Ishikawa (cell line): ENCODE measurements around the gene CACNA2D3.

ENCODE experiments used
- CEBPB ChIP-seq: IDR thresholded peaks from 2 replicates; pipeline ENCODE4 v1.6.1; 2012
- CREB1 ChIP-seq: IDR thresholded peaks from 2 replicates; pipeline ENCODE4 v1.6.1; 2012; ENCODE audit warnings: low read depth
- EGR1 ChIP-seq: IDR thresholded peaks from 2 replicates; pipeline ENCODE4 v1.6.1; 2012
- EP300 ChIP-seq: IDR thresholded peaks from 2 replicates; pipeline ENCODE4 v1.6.1; 2012; ENCODE audit warnings: borderline replicate concordance
- FOXM1 ChIP-seq: IDR thresholded peaks from 2 replicates; pipeline ENCODE4 v1.6.1; 2012; ENCODE audit warnings: low read depth, borderline replicate concordance
- MAX ChIP-seq: IDR thresholded peaks from 2 replicates; pipeline ENCODE4 v1.6.1; 2012
- NFIC ChIP-seq: IDR thresholded peaks from 2 replicates; pipeline ENCODE4 v1.6.1; 2012
- RAD21 ChIP-seq: IDR thresholded peaks from 2 replicates; pipeline ENCODE4 v1.6.1; 2012; ENCODE audit warnings: low read depth
- REST ChIP-seq: IDR thresholded peaks from 2 replicates; pipeline ENCODE4 v1.6.1; 2012; ENCODE audit warnings: low read depth, mild to moderate bottlenecking
- TAF1 ChIP-seq: IDR thresholded peaks from 2 replicates; pipeline ENCODE4 v1.6.1; 2012; ENCODE audit warnings: low read depth, mild to moderate bottlenecking
- TCF12 ChIP-seq: IDR thresholded peaks from 2 replicates; pipeline ENCODE4 v1.6.1; 2012; ENCODE audit warnings: low read depth
- TEAD4 ChIP-seq: IDR thresholded peaks from 2 replicates; pipeline ENCODE4 v1.6.1; 2012
- YY1 ChIP-seq: IDR thresholded peaks from 2 replicates; pipeline ENCODE4 v1.6.1; 2012; ENCODE audit warnings: low read depth
- ZBTB7A ChIP-seq: IDR thresholded peaks from 2 replicates; pipeline ENCODE4 v1.6.1; 2012; ENCODE audit warnings: low read depth
- TF ChIP-seq, protein P1 (sequence below): IDR thresholded peaks from 2 replicates; pipeline ENCODE4 v1.6.1; 2012

CACNA2D3 gene

GRCh38 chr3:54661151-54661550 is 538.8 kb downstream of the CACNA2D3 start:
- no peak for TF ChIP-seq FOXM1
- no peak for TF ChIP-seq NFIC
- no peak for TF ChIP-seq TCF12
- no peak for TF ChIP-seq TAF1
- TF ChIP-seq REST = no peak
- no peak for TF ChIP-seq RAD21
- no peak for TF ChIP-seq EP300
- no peak for TF ChIP-seq ZBTB7A
- TF ChIP-seq TEAD4 = no peak
- TF ChIP-seq EGR1 = no peak

DNA sequence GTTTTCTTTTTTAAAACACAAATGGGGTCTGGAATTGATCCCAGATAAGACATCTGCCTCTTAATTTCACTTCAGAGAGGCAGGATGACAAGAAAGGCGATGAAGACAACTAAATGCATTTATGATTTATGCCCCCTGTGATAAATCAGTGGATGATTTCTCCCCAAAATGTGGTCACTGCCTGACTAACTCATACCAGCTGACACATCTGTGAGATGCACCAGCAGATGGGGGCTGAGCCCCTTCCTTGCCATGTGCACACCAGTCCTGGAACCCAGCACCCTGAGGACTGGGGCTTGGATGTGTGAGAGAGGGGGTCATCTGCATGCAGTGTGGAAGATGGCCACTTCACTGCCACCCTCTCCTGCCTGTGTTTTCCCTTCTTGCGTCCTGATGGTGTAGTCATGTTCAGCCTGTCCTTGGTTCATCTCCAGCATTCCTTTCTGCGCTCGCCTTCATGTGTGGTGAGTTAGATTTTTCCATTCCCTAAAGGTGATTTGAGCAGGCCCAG is 541.2 kb downstream of the CACNA2D3 start:
- TF ChIP-seq TCF12 (no peak), EGR1 (no peak), TEAD4 (no peak), EP300 (no peak), ZBTB7A (no peak), NFIC (no peak), CEBPB (no peak), CREB1 (no peak), YY1 (no peak)

DNA sequence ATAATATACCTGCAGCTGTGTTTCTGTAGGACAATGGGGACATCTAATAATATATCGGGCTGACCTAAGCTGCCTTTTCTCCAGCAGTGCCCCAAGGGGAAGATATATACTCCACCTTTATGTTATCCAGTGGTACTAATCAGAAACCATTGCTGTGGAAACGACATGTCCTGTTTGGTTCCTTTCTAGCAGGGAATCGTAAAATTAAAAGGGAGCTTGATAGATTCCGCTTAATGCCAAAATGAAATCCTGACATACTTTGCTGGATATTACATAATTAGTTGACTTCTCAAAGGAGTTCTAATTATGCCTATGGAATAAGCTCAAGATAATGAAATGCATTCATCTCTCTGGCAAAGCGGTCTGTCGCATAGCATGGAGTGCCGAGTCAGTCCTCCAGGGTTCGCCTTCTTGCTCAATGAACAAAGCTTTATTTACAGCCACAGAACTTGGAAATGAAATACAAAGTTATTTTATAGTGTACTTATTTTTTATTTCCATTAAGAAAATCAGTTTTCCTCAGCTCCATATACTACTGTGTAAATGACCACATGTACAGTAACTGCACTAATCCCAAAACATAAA is 542.8 kb downstream of the CACNA2D3 start:
- no peak for TF ChIP-seq TAF1
- no peak for TF ChIP-seq EGR1
- TF ChIP-seq, protein P1, sequence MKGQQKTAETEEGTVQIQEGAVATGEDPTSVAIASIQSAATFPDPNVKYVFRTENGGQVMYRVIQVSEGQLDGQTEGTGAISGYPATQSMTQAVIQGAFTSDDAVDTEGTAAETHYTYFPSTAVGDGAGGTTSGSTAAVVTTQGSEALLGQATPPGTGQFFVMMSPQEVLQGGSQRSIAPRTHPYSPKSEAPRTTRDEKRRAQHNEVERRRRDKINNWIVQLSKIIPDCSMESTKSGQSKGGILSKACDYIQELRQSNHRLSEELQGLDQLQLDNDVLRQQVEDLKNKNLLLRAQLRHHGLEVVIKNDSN = no peak
- TF ChIP-seq NFIC = no peak
- TF ChIP-seq YY1 = no peak
- TF ChIP-seq FOXM1 = no peak
- TF ChIP-seq CEBPB = no peak
- no peak for TF ChIP-seq EP300

- no peak for TF ChIP-seq CEBPB
- TF ChIP-seq, protein P1 = no peak
- TF ChIP-seq NFIC = no peak
- TF ChIP-seq EP300 = no peak
- no peak for TF ChIP-seq TCF12
- no peak for TF ChIP-seq CREB1
- TF ChIP-seq YY1 = no peak
Observed at GRCh38 chr3:54668236-54668635, 545.9 kb downstream of the CACNA2D3 start.

DNA sequence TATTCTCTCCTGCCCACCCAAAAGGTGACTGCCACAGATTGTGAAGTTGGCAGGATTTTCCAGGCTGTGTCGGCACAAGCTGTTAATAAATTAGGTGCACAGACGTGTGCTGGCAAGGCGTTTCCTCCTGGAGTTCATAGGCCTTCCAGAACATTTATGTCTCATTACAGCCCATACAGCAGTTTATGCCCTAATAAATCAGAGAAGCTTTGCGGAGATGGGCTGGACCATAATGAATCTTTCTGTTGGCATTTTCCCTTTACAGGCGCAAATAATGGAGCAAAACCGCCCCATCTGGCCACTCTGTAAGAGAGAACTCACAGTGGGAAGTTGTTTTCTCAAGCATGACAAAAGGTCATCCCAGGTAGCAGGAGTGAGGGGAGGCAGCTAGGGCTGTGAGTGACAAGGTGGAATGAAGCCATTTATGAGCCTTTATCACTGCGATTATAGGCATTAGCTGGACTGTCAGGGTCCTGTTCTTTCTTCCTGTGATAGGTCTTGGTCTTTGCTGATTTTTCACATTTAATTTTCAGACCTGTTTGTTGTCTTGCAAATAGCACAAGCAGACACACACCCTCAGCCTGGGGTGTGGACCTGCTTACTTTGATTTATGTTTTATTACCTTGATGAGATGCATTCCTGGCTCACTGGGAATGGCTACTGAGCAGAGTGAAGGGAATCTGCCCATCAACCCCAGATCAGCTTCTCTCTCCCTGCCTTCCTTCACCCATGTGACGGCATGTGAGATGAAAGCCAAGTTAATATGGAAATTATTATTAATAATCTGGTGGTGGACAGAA is 548.0 kb downstream of the CACNA2D3 start:
- TF ChIP-seq TCF12 (no peak), TAF1 (no peak), RAD21 (no peak), YY1 (no peak), REST (no peak), NFIC (no peak), MAX (no peak), FOXM1 (no peak), CREB1 (no peak), EP300 (no peak), CEBPB (no peak), EGR1 (no peak), ZBTB7A (no peak), TEAD4 (no peak)
- TF ChIP-seq, protein P1 = no peak
